ENCODE data around the gene SEC11A. TPM values are rescaled to one million over a fixed set of nuclear protein-coding genes. Genes with fewer than 3 reads are reported as not detected.

Gene SEC11A
- total RNA-seq, 2 donors from 2014 or later, result 79.7 to 81.2 TPM

- H3K4me3 ChIP-seq, result no peak overlapping the region
- peak; percentile 69 for DNase-seq (ENCODE audit: low spot score)
- peak overlapping the region; percentile 30 to 44 for H3K27ac ChIP-seq
- H3K9me3 ChIP-seq, result no peaks in the 10 kb centered on the region
- no peaks in the 10 kb centered on the region for H3K36me3 ChIP-seq
- H3K27me3 ChIP-seq, result no peaks in the 10 kb centered on the region
- peaks cover 0 to 15% of the 10 kb centered on the region in 2 donors for H3K4me1 ChIP-seq
- TF ChIP-seq CTCF (IDR thresholded peaks at IDR 0.05), result no peak
Measured at GRCh38 chr15:84702961-84703482, 12.9 kb downstream of the SEC11A start.

GRCh38 chr15:84699538-84700191 is 16.3 kb downstream of the SEC11A start:
- no peak for TF ChIP-seq CTCF (IDR thresholded peaks at IDR 0.05)
- no peak overlapping the region for H3K4me3 ChIP-seq
- H3K36me3 ChIP-seq, result no peaks in the 10 kb centered on the region
- H3K4me1 ChIP-seq, result peaks cover 0 to 15% of the 10 kb centered on the region in 2 donors
- H3K27ac ChIP-seq, result no peak overlapping the region
- no peaks in the 10 kb centered on the region for H3K27me3 ChIP-seq
- no peaks in the 10 kb centered on the region for H3K9me3 ChIP-seq
- no peak for DNase-seq (ENCODE audit: low spot score)

- no peak for DNase-seq (ENCODE audit: low spot score)
- H3K36me3 ChIP-seq, result no peaks in the 10 kb centered on the region
- H3K9me3 ChIP-seq, result no peaks in the 10 kb centered on the region
- peaks cover 0 to 1% of the 10 kb centered on the region in 2 donors for H3K4me1 ChIP-seq
- H3K27ac ChIP-seq, result no peak overlapping the region
- no peaks in the 10 kb centered on the region for H3K27me3 ChIP-seq
- TF ChIP-seq CTCF (IDR thresholded peaks at IDR 0.05), result no peak
- no peak overlapping the region for H3K4me3 ChIP-seq
Measured at GRCh38 chr15:84697236-84697990, 18.5 kb downstream of the SEC11A start.

- no peaks in the 10 kb centered on the region for H3K4me1 ChIP-seq
- no peaks in the 10 kb centered on the region for H3K27me3 ChIP-seq
Measured at GRCh38 chr15:84696757-84697156, 19.2 kb downstream of the SEC11A start.

GRCh38 chr15:84690342-84690741 is 25.6 kb downstream of the SEC11A start:
- no peak overlapping the region for H3K4me3 ChIP-seq
- DNase-seq (ENCODE audit: low spot score), result no peak
- H3K27ac ChIP-seq, result no peak overlapping the region
- no peaks in the 10 kb centered on the region for H3K9me3 ChIP-seq
- no peak for TF ChIP-seq CTCF (IDR thresholded peaks at IDR 0.05)
- no peaks in the 10 kb centered on the region for H3K27me3 ChIP-seq
- no peaks in the 10 kb centered on the region for H3K4me1 ChIP-seq
- H3K36me3 ChIP-seq, result peaks cover 29% of the 10 kb centered on the region

More at GRCh38 chr15:84696757-84697156, 19.2 kb downstream of the SEC11A start:
- Histone ChIP-seq H3K4me3 (no peak overlapping the region), H3K36me3 (no peaks in the 10 kb centered on the region), H3K9me3 (no peaks in the 10 kb centered on the region), H3K27ac (no peak overlapping the region)
- DNase-seq (ENCODE audit: low spot score), result no peak
- no peak for TF ChIP-seq CTCF (IDR thresholded peaks at IDR 0.05)
